SK-N-MC (cell line): ENCODE data around the gene SLC22A4.

Experiments used
- EZH2 ChIP-seq: fragments of 200-600 bp; sonication (generic); IDR thresholded peaks from one replicate; pipeline ENCODE4 v1.6.1; 2017; ENCODE audit warnings: antibody characterized with exemption
- POLR2AphosphoS5 ChIP-seq: IDR thresholded peaks from 2 replicates; pipeline ENCODE4 v1.6.1; 2012; ENCODE audit warnings: mild to moderate bottlenecking, low read depth, low read length, borderline replicate concordance

GRCh38 chr5:132377738-132378137 is 83.5 kb downstream of the SLC22A4 start:
- TF ChIP-seq POLR2AphosphoS5, result no peak
- TF ChIP-seq EZH2, result no peak
